Testis (tissue), 3 donors: Measurements from ENCODE around the gene KRTAP20-1. TPM values are rescaled to one million over a fixed set of nuclear protein-coding genes. Genes with fewer than 3 reads are reported as not detected.

Experiments used
- DNase-seq: peaks from one replicate; pipeline ENCODE4 v3.0.0-alpha.2; 2019
- H3K27ac ChIP-seq, 2 donors: fragments of 200-600 bp; sonication (generic); one replicate each; pipeline ENCODE4 v1.5.1; 2019
- H3K27me3 ChIP-seq: fragments of 200-600 bp; sonication (generic); one replicate; pipeline ENCODE4 v1.5.1; 2019
- H3K36me3 ChIP-seq: fragments of 200-600 bp; sonication (generic); one replicate; pipeline ENCODE4 v1.5.1; 2017; ENCODE audit warnings: low read depth; ENCODE audit errors: missing control alignments
- H3K4me1 ChIP-seq: fragments of 200-600 bp; sonication (generic); one replicate; pipeline ENCODE4 v1.5.1; 2019
- H3K4me3 ChIP-seq, 2 donors: fragments of 200-600 bp; sonication (generic); one replicate each; pipeline ENCODE4 v1.5.1; 2017 to 2019
- H3K9me3 ChIP-seq: fragments of 200-600 bp; sonication (generic); one replicate; pipeline ENCODE4 v1.5.1; 2017
- POLR2A ChIP-seq: fragments of 450-650 bp; IDR thresholded peaks from one replicate; pipeline ENCODE4 v1.6.1; 2017; ENCODE audit warnings: antibody characterized with exemption, mild to moderate bottlenecking, moderate library complexity
- WGBS, 2 donors: methylation state at CpG; one replicate each; pipeline ENCODE4 v1.1.5; 2018; 5-methylcytosine and 5-hydroxymethylcytosine counted together
- intact Hi-C: fragments of 100-400 bp; cut with DNase I; formaldehyde crosslinking; loops from one replicate; pipeline ENCODE4 v1.15.1; 2023; ENCODE audit warnings: low total_unique reads
- polyA plus RNA-seq: library from polyadenylated mRNA; stranded (reverse); fragments of 350-450 nt; fragmentation: Illumina TruSeq; extraction: RNeasy Lipid Tissue Mini Kit (QIAGEN cat#74804); gene quantifications from one replicate; pipeline ENCODE4 v1.2.3, GENCODE V29; 2014; ENCODE audit warnings: low read depth, low replicate concordance; ENCODE audit not compliant: insufficient read depth
- total RNA-seq, 2 donors: library from RNA; depleted of rRNA; stranded (reverse); fragments of >200 nt; gene quantifications; one replicate each; pipeline ENCODE4 v1.2.3, GENCODE V29; 2016
- TF ChIP-seq, protein P1 (sequence below), 3 experiments: fragments of 450-650 bp in 2 of 3; fragments of 200-600 bp in 1 of 3; sonication (generic) in 1 of 3; IDR thresholded peaks; one replicate each; pipeline ENCODE4 v1.5.1; 2016 to 2019; ENCODE audit warnings: antibody characterized with exemption in 3 of 3, mild to moderate bottlenecking in 2 of 3, moderate library complexity in 1 of 3

The KRTAP20-1 gene
- total and polyA plus RNA-seq, 3 donors from 2014 or later, result not detected

DNA sequence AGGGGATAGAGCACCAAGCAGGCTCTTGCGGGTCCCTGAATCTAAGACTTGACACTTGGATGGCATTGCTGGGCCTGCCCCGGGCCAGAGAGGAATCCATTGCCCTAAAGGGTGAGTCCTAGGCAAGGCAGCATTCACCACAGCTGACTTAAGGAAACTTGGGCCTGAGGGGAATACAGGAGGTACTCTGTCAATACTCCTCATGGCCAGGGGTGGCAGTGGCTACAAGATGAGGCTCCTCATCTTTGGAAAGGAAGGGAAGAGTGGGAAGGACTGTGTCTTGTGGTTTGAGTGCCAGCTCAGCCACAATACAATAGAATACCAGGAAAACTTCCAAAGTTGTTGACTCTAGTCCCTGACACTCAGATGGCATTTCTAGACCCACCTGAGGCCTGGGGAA lies 10.3 kb upstream of the KRTAP20-1 start:
- intact Hi-C loops, result no loop called here
- DNase-seq, result no peak
- no peaks in the 10 kb centered on the region for H3K36me3 ChIP-seq
- 82 to 91% methylated on average over 2 of the region's 2 CpGs for WGBS, 2 donors
- H3K4me1 ChIP-seq, result no peaks in the 10 kb centered on the region
- no peak overlapping the region for H3K4me3 ChIP-seq
- H3K9me3 ChIP-seq, result no peaks in the 10 kb centered on the region
- H3K27ac ChIP-seq, result no peak overlapping the region
- H3K27me3 ChIP-seq, result no peaks in the 10 kb centered on the region
- TF ChIP-seq, protein P1, sequence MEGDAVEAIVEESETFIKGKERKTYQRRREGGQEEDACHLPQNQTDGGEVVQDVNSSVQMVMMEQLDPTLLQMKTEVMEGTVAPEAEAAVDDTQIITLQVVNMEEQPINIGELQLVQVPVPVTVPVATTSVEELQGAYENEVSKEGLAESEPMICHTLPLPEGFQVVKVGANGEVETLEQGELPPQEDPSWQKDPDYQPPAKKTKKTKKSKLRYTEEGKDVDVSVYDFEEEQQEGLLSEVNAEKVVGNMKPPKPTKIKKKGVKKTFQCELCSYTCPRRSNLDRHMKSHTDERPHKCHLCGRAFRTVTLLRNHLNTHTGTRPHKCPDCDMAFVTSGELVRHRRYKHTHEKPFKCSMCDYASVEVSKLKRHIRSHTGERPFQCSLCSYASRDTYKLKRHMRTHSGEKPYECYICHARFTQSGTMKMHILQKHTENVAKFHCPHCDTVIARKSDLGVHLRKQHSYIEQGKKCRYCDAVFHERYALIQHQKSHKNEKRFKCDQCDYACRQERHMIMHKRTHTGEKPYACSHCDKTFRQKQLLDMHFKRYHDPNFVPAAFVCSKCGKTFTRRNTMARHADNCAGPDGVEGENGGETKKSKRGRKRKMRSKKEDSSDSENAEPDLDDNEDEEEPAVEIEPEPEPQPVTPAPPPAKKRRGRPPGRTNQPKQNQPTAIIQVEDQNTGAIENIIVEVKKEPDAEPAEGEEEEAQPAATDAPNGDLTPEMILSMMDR (IDR thresholded peaks at IDR 0.05), result no peak
- TF ChIP-seq POLR2A, result no peak

DNA sequence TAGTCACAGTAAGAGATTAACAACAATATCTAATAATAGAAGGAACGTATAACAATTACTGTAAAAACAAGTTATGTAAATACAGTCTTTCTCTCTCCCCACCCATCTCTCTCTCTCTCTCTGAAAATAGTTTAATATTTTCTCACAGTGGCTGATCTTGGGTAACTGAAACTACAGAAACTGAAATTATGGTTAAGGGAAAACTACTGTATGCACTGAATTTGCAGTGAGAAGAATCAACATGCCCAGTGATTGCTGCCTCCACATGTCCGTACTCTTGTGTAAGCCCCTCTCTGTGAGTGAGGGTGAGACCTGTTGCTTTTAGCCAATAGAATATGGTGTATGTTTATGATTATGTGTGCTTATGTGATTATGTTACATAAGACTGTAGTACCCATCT lies 4.1 kb upstream of the KRTAP20-1 start:
- 83 to 90% methylated on average over 2 of the region's 2 CpGs for WGBS, 2 donors
- Histone ChIP-seq H3K27ac (no peak overlapping the region), H3K9me3 (no peaks in the 10 kb centered on the region), H3K27me3 (no peaks in the 10 kb centered on the region), H3K36me3 (no peaks in the 10 kb centered on the region), H3K4me3 (no peak overlapping the region), H3K4me1 (no peaks in the 10 kb centered on the region)
- intact Hi-C loops, result no loop called here
- no peak for DNase-seq
- TF ChIP-seq, protein P1 (IDR thresholded peaks at IDR 0.05), result no peak
- no peak for TF ChIP-seq POLR2A

DNA sequence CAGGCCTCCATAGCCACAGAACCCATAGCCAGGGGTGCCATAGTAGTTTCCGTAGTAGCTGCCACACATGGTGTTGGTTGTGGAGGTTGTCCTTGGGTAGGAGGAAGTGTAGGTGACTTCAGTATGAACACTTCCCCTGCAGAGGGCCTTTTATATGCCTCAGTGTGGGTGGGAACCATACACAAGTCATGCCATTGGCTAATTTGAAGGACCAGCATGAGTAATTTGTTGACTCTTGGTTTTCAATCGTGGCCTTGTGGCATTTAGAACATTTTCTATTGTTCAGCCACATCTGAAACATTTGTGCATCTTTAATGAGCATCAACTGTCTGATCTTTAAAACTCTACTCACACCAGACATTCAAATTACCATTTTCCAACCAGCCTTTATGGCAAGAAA lies 2.4 kb upstream of the KRTAP20-1 start, which contains the start of gene KRTAP6-1:
Gene KRTAP6-1 (minus strand): TSS at position 95 of the 400 bp plus-strand sequence. CDS start 26 bp downstream, at position 69.
- no peak within 1 kb of the TSS for H3K27ac ChIP-seq
- H3K36me3 ChIP-seq, result no peaks in the 10 kb centered on the region
- no peak within 1 kb of the TSS for H3K4me3 ChIP-seq
- 78 to 85% methylated on average over 2 of the region's 2 CpGs for WGBS, 2 donors
- H3K27me3 ChIP-seq, result no peaks in the 10 kb centered on the region
- DNase-seq, result no peak
- intact Hi-C loops, result no loop called here
- no peaks in the 10 kb centered on the region for H3K4me1 ChIP-seq
- no peaks in the 10 kb centered on the region for H3K9me3 ChIP-seq
- no peak for TF ChIP-seq POLR2A
- TF ChIP-seq, protein P1 (IDR thresholded peaks at IDR 0.05), result no peak

DNA sequence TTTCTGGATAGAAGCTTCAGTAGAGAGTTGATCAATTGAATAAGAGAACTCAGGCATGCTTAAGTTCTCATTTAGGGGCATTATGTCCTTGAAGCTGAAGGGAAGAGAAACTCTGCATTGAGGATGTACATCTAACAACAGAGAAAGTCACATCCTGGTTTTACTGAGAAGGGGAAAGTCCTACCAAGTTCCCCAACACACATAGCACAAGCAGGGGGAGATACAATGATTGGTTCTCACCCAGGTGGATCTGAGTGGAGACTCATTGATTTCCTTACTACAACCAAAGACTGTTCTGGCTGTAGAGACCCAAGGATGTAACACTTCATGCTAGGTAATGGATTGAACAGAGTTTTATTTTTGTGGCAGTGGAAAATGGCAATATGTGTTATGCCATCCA lies 1.0 kb upstream of the KRTAP20-1 start:
- H3K27me3 ChIP-seq, result no peaks in the 10 kb centered on the region
- no peaks in the 10 kb centered on the region for H3K4me1 ChIP-seq
- no peaks in the 10 kb centered on the region for H3K36me3 ChIP-seq
- TF ChIP-seq, protein P1 (IDR thresholded peaks at IDR 0.05), result no peak
- TF ChIP-seq POLR2A, result no peak
- no peaks in the 10 kb centered on the region for H3K9me3 ChIP-seq
- intact Hi-C loops, result no loop called here
- H3K27ac ChIP-seq, result no peak overlapping the region
- H3K4me3 ChIP-seq, result no peak overlapping the region
- DNase-seq, result no peak

DNA sequence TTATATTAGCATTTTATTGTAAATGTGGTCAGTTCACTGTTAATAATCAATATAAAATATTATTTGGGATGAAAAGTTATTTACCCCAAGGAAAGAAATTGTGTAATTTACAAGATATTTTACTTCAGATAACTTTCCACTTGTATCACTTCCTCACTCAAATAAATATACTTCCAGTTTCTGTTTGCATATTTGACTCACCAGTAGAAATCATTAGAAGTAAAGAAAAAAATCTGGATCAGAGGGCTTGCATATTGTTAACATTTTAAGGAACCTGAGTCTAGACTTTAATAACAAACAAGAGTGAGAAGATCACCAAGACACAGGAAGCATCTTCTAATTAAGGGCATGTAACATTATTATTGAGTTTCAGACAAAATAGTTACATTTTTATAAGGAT lies 3.9 kb downstream of the KRTAP20-1 start:
- intact Hi-C loops, result no loop called here
- DNase-seq, result no peak
- Histone ChIP-seq H3K27ac (no peak overlapping the region), H3K4me3 (no peak overlapping the region), H3K9me3 (no peaks in the 10 kb centered on the region), H3K27me3 (no peaks in the 10 kb centered on the region), H3K4me1 (no peaks in the 10 kb centered on the region), H3K36me3 (no peaks in the 10 kb centered on the region)
- no peak for TF ChIP-seq POLR2A
- TF ChIP-seq, protein P1 (IDR thresholded peaks at IDR 0.05), result no peak
